ENCODE data around the gene GMDS. TPM values are rescaled to one million over a fixed set of nuclear protein-coding genes. Genes with fewer than 3 reads are reported as not detected.

GMDS gene
- polyA plus RNA-seq, 1 experiment: 7.1 TPM

DNA sequence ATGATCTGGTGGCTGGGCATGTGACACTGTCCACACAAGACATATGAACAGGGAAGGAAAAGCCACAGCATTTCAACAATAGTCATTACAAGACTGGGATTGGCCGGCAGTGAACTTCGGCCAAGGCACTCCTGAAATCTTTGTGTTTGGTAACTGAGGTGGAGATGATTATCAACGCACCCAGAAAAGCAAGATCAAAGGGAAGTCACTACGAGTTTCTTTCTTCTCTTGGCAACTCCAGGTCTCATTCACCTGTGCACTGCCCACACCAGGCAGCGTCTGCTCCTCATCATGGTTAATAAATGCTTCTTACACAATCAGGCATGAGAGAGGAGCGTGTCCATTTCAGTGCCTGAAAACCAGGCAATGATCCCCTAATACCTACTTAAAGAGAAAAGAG is 656.2 kb downstream of the GMDS start:
- ChIA-PET CTCF (no interaction called here), POLR2A (no interaction called here)
- TF ChIP-seq, protein P1, sequence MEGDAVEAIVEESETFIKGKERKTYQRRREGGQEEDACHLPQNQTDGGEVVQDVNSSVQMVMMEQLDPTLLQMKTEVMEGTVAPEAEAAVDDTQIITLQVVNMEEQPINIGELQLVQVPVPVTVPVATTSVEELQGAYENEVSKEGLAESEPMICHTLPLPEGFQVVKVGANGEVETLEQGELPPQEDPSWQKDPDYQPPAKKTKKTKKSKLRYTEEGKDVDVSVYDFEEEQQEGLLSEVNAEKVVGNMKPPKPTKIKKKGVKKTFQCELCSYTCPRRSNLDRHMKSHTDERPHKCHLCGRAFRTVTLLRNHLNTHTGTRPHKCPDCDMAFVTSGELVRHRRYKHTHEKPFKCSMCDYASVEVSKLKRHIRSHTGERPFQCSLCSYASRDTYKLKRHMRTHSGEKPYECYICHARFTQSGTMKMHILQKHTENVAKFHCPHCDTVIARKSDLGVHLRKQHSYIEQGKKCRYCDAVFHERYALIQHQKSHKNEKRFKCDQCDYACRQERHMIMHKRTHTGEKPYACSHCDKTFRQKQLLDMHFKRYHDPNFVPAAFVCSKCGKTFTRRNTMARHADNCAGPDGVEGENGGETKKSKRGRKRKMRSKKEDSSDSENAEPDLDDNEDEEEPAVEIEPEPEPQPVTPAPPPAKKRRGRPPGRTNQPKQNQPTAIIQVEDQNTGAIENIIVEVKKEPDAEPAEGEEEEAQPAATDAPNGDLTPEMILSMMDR (IDR thresholded peaks at IDR 0.05; ENCODE audit: insufficient read depth, low read depth, low read length): no peak
- Histone ChIP-seq H3K27me3 (ENCODE audit: control insufficient read depth, insufficient read depth, low read length) (peaks cover 4% of the 10 kb centered on the region; the same call in 1 of the 2 replicates), H3K36me3 (ENCODE audit: control insufficient read depth, insufficient read depth, low read length) (no peaks in the 10 kb centered on the region), H3K4me3 (ENCODE audit: low read depth, low read length) (no peak overlapping the region)
- no peak for DNase-seq (ENCODE audit: low read depth)

DNA sequence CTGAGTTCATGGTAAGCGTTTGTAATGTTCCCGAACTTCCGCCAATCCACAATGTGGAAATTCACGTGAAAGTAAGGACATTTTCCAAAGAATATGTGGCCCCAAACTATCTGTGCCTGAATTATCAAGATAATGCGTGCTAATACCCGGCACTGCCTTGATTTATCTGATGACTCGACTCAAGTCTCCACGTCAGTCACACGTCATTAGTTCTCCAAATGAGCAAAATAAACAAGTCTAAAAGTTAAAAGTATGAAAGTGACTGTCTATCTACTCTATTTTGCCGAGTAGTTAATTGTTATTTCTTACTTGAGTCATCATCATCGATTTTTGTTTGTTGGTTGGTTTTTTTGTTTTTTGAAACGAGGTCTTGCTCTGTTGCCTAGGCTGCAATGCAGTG is 657.4 kb downstream of the GMDS start:
- H3K36me3 ChIP-seq (ENCODE audit: control insufficient read depth, insufficient read depth, low read length): no peaks in the 10 kb centered on the region
- TF ChIP-seq, protein P1 (IDR thresholded peaks at IDR 0.05; ENCODE audit: insufficient read depth, low read depth, low read length): no peak
- ChIA-PET POLR2A (no interaction called here), CTCF (no interaction called here)
- H3K27me3 ChIP-seq (ENCODE audit: control insufficient read depth, insufficient read depth, low read length): peaks cover 3% of the 10 kb centered on the region; the same call in 1 of the 2 replicates
- DNase-seq (ENCODE audit: low read depth): no peak
- no peak overlapping the region for H3K4me3 ChIP-seq (ENCODE audit: low read depth, low read length)

- TF ChIP-seq, protein P1 (IDR thresholded peaks at IDR 0.05; ENCODE audit: insufficient read depth, low read depth, low read length): no peak
- ChIA-PET CTCF (no interaction called here), POLR2A (no interaction called here)
- Histone ChIP-seq H3K36me3 (ENCODE audit: control insufficient read depth, insufficient read depth, low read length) (no peaks in the 10 kb centered on the region), H3K4me3 (ENCODE audit: low read depth, low read length) (no peak overlapping the region), H3K27me3 (ENCODE audit: control insufficient read depth, insufficient read depth, low read length) (peaks cover 2% of the 10 kb centered on the region; the same call in 1 of the 2 replicates)
- DNase-seq (ENCODE audit: low read depth): no peak
These were observed 657.9 kb downstream of the GMDS start for GRCh38 chr6:1587546-1587945.

- no peak overlapping the region for H3K4me3 ChIP-seq (ENCODE audit: low read depth, low read length)
- DNase-seq (ENCODE audit: low read depth): no peak
- POLR2A ChIA-PET: no interaction called here
- peaks cover under 1% of the 10 kb centered on the region; the same call in 1 of the 2 replicates for H3K27me3 ChIP-seq (ENCODE audit: control insufficient read depth, insufficient read depth, low read length)
- H3K36me3 ChIP-seq (ENCODE audit: control insufficient read depth, insufficient read depth, low read length): no peaks in the 10 kb centered on the region
- TF ChIP-seq, protein P1 (IDR thresholded peaks at IDR 0.05; ENCODE audit: insufficient read depth, low read depth, low read length): no peak
- CTCF ChIA-PET: no interaction called here
These were observed 658.4 kb downstream of the GMDS start for GRCh38 chr6:1586861-1587450.

DNA sequence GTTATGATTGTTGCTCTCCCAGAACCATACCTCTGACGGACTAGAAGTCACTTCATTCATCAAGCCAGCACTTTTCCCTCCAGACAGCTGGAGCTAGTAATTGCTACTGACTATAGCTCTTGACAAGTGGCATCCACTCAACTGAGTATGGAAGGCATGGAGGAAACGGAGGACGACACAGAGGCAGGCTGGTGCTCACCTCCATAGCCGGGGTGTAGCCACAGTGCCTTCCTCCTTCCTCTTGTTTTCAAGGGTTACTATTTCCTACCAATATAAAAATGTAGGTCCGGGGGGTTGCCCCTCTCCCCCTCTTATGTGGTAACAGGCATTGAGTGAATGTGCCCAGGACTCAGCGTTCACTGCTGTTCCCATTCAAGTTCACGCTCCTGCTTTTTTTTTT is 659.1 kb downstream of the GMDS start:
- H3K36me3 ChIP-seq (ENCODE audit: control insufficient read depth, insufficient read depth, low read length): no peaks in the 10 kb centered on the region
- CTCF ChIA-PET: no interaction called here
- no peak overlapping the region for H3K4me3 ChIP-seq (ENCODE audit: low read depth, low read length)
- H3K27me3 ChIP-seq (ENCODE audit: control insufficient read depth, insufficient read depth, low read length): no peaks in the 10 kb centered on the region; the same call in 1 of the 2 replicates
- TF ChIP-seq, protein P1 (IDR thresholded peaks at IDR 0.05; ENCODE audit: insufficient read depth, low read depth, low read length): no peak
- POLR2A ChIA-PET: no interaction called here
- no peak for DNase-seq (ENCODE audit: low read depth)

All from BJ (cell line).